HG03196 (cell line): Measurements from ENCODE around the gene GGCX.
"Not testable (repeated sequence)": the region's sequence is repeated elsewhere in the genome, so short reads cannot be mapped to it uniquely, and the experiment has no call there.

ENCODE experiments used
- ATAC-seq: cut with Tn5 transposase; IDR thresholded peaks from one replicate; pipeline ENCODE4 v1.9.1; 2021; ENCODE audit not compliant: unreplicated experiment

GGCX gene

GRCh38 chr2:85594715-85595300 is 33.5 kb upstream of the GGCX start:
- no peak for ATAC-seq

GRCh38 chr2:85593023-85593422 is 31.7 kb upstream of the GGCX start:
- no peak for ATAC-seq

- not testable (repeated sequence) for ATAC-seq
These were observed 31.0 kb upstream of the GGCX start for GRCh38 chr2:85592299-85592698.

GRCh38 chr2:85591563-85591962 is 30.3 kb upstream of the GGCX start:
- no peak for ATAC-seq

GRCh38 chr2:85590950-85591349 is 29.7 kb upstream of the GGCX start:
- no peak for ATAC-seq

- no peak for ATAC-seq
These were observed 28.9 kb upstream of the GGCX start for GRCh38 chr2:85589982-85590791.

- ATAC-seq: no peak
These were observed 27.9 kb upstream of the GGCX start for GRCh38 chr2:85589181-85589580.

GRCh38 chr2:85588645-85589044 is 27.4 kb upstream of the GGCX start:
- ATAC-seq: no peak

- ATAC-seq: no peak
These were observed 26.9 kb upstream of the GGCX start for GRCh38 chr2:85588236-85588635.

GRCh38 chr2:85585781-85586105 is 24.4 kb upstream of the GGCX start:
- ATAC-seq: no peak

GRCh38 chr2:85584857-85585780 is 23.8 kb upstream of the GGCX start:
- ATAC-seq: peak; percentile 38

GRCh38 chr2:85584354-85584856 is 23.1 kb upstream of the GGCX start, which contains the start of gene VAMP5:
Gene VAMP5 (plus strand): TSS chr2:85584431. CDS start chr2:85584491, 60 bp downstream.
- ATAC-seq: peak; percentile 27

- ATAC-seq: peak; percentile 39
These were observed 22.5 kb upstream of the GGCX start for GRCh38 chr2:85583667-85584353.

- ATAC-seq: no peak
These were observed 21.2 kb upstream of the GGCX start for GRCh38 chr2:85582492-85582891.

GRCh38 chr2:85580206-85580605 is 18.9 kb upstream of the GGCX start:
- no peak for ATAC-seq

- ATAC-seq: no peak
These were observed 18.1 kb upstream of the GGCX start for GRCh38 chr2:85579266-85579935.

GRCh38 chr2:85578243-85579180 is 17.2 kb upstream of the GGCX start:
- peak; percentile 38 for ATAC-seq

- no peak for ATAC-seq
These were observed 16.3 kb upstream of the GGCX start, which contains the start of gene VAMP8 for GRCh38 chr2:85577386-85578242. Gene VAMP8 (plus strand): TSS chr2:85577586. CDS start chr2:85577647, 61 bp downstream.
